ENCODE results near the gene CYP27A1. TPM values are rescaled to one million over a fixed set of nuclear protein-coding genes. Genes with fewer than 3 reads are reported as not detected.

CYP27A1 gene
- total and polyA plus RNA-seq, 2 of the 8 experiments (the other 6 are each of a cell fraction or from before 2014, with no cell fraction given), result 5.4 to 14.7 TPM

DNA sequence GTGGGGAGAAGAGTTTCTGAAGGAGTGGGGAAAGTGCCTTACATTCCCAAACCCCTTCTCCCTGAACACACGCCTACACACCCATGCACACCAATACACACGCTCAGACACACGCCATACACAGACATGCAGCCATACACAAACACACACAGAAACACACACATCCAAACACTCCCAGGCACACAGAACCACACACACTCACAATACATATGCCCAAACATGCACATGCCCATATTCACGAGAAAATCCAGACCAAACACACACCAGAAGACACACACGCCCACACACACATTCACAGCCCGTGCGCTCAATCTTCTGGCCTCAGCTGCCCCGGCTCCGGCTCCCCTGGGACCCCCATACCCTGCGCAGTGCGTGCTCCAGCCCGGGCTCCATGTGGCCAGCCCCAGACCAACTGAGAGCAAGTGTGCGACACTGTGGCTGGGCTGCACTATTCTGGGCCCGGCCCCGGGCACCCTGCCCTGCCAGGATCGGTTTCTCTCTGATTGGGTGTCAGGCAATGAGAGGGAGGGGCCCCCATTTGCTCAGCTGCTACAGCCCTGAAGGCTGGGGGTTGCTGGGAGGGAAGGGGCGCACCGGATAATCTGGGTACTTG, 49.5 kb downstream of the CYP27A1 start, which contains the start of gene PRKAG3 (continued):
- TF ChIP-seq SP2 (IDR thresholded peaks at IDR 0.05; ENCODE audit: low read length) (no peak), CEBPB (IDR thresholded peaks at IDR 0.05; ENCODE audit: low read depth, low read length) (no peak), TBP (IDR thresholded peaks at IDR 0.05; ENCODE audit: low read depth, low read length) (no peak), CTBP2 (IDR thresholded peaks at IDR 0.05; ENCODE audit: borderline replicate concordance, insufficient read depth, insufficient read length, low read length) (no peak)
